ENCODE results near the gene TMEM132A.
"Not testable (repeated sequence)": the region's sequence is repeated elsewhere in the genome, so short reads cannot be mapped to it uniquely, and the experiment has no call there.

DNA sequence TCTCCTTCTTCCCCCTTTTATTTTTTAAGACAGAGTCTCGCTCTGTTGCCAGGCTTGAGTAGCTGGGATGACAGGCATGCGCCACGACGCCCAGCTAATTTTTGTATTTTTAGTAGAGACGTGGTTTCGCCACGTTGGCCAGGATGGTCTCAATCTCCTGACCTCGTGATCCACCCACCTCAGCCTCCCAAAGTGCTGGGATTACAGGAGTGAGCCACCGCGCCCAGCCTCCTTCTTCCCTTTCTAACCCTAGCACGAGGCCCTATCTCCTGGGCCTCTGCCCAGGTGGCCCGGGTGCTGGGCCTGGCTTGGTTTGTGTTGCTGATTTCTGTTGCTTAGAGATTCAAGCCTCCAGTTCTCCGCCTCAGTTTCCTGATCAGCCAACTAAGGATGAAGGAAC is 50.1 kb downstream of the TMEM132A start:
- TF ChIP-seq, protein P1, sequence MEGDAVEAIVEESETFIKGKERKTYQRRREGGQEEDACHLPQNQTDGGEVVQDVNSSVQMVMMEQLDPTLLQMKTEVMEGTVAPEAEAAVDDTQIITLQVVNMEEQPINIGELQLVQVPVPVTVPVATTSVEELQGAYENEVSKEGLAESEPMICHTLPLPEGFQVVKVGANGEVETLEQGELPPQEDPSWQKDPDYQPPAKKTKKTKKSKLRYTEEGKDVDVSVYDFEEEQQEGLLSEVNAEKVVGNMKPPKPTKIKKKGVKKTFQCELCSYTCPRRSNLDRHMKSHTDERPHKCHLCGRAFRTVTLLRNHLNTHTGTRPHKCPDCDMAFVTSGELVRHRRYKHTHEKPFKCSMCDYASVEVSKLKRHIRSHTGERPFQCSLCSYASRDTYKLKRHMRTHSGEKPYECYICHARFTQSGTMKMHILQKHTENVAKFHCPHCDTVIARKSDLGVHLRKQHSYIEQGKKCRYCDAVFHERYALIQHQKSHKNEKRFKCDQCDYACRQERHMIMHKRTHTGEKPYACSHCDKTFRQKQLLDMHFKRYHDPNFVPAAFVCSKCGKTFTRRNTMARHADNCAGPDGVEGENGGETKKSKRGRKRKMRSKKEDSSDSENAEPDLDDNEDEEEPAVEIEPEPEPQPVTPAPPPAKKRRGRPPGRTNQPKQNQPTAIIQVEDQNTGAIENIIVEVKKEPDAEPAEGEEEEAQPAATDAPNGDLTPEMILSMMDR (IDR thresholded peaks at IDR 0.05) = not testable (repeated sequence)
- TF ChIP-seq EZH2phosphoT487, EZH2 (IDR thresholded peaks at IDR 0.05): not testable (repeated sequence)
